GM13977 (cell line): ENCODE data around the gene RFX7.

ENCODE experiments used
- DNase-seq: peaks from one replicate; pipeline ENCODE4 v3.0.0; 2012; ENCODE audit warnings: low spot score
- in situ Hi-C: fragments of 300-500 bp; cut with MboI; formaldehyde crosslinking; loops from one replicate; pipeline ENCODE4 v1.12.0; 2022; ENCODE audit warnings: low sequenced_read_pairs, low pct_unique_long_range_greater_than_20kb, mixed read lengths, inconsistent platforms; ENCODE audit not compliant: unreplicated experiment
- TF ChIP-seq, protein P1 (sequence below): IDR thresholded peaks from 2 replicates; pipeline ENCODE4 v1.5.1; 2012; ENCODE audit warnings: mild to moderate bottlenecking, control low read depth; ENCODE audit not compliant: insufficient read depth; ENCODE audit errors: extremely low read depth, missing control alignments

Gene RFX7

DNA sequence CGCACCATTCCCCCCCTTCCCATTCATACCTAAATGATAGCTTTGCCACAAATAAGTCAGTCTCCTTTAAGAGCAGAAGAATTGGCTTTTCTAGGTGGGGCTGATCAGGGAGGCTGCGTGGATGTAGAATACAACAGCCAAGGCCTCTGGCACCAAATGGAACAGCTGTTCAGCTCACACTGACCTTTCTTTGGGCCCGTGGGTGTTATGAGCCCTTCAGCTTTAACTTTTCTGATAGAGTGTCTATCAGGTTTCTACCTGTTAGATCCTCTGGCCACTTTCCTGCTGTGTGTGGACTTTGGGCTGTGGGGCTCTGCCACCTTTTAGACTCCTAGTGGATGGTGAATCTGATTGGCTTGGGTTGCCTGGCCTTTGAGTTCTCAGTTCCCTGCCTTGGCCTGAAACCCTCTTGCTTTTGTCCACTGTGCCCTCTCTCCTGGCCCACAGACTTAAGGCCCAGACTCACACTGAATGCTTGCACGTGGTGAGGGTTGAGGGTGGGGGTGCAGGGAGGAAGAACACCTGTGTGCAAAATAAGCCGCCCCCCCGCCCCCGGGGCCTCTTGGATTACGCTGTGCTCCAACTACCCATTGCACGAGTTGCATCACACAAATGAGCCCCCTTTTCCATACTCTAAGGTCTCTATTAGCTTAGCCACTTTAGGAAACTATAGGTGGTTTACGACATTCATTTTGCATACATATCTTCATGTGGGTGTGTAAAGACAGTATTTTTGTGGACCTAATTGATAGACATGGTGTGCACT lies 1.3 kb upstream of the RFX7 start:
- TF ChIP-seq, protein P1, sequence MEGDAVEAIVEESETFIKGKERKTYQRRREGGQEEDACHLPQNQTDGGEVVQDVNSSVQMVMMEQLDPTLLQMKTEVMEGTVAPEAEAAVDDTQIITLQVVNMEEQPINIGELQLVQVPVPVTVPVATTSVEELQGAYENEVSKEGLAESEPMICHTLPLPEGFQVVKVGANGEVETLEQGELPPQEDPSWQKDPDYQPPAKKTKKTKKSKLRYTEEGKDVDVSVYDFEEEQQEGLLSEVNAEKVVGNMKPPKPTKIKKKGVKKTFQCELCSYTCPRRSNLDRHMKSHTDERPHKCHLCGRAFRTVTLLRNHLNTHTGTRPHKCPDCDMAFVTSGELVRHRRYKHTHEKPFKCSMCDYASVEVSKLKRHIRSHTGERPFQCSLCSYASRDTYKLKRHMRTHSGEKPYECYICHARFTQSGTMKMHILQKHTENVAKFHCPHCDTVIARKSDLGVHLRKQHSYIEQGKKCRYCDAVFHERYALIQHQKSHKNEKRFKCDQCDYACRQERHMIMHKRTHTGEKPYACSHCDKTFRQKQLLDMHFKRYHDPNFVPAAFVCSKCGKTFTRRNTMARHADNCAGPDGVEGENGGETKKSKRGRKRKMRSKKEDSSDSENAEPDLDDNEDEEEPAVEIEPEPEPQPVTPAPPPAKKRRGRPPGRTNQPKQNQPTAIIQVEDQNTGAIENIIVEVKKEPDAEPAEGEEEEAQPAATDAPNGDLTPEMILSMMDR: no peak
- DNase-seq: peak; percentile 45
- in situ Hi-C loops: no loop called here

DNA sequence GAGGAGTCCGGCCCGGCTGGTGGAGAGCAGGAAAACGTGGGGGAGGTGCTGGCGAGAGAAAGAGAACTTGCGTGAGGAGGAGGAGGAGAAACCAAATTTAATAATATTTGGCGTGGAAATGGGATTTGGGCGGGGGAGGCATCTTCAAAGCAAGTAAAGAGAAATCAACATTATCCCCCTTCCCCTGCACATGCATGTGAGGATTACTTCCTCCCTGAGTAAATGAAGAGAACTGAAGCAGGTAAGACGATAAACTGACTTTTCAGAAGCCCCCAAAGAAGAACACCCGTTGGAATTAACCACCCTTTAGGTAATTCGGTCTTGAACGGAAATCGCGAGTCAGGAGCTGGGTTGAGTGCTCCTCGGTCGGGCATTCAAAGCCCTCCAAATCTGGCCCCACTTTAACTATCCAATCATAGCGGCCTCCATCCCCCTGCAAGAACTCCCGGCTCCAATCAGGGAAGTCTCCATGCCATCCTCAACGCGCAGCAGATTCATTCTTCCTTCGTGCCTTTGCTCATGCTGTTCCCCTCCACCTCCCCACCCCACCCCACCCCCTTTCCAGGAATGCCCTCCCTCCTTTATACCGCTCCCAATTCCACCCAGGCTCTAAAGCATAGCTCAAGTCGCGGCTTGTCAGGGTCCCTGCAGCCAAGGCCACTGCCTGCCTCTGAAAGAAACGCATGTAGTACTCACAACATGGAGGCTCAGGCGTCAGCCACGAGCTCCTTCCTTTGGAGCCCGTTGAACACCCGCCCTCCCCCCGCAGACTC lies 545 bp upstream of the RFX7 start:
- TF ChIP-seq, protein P1: no peak
- in situ Hi-C loops: no loop called here
- DNase-seq: peak; percentile 55

DNA sequence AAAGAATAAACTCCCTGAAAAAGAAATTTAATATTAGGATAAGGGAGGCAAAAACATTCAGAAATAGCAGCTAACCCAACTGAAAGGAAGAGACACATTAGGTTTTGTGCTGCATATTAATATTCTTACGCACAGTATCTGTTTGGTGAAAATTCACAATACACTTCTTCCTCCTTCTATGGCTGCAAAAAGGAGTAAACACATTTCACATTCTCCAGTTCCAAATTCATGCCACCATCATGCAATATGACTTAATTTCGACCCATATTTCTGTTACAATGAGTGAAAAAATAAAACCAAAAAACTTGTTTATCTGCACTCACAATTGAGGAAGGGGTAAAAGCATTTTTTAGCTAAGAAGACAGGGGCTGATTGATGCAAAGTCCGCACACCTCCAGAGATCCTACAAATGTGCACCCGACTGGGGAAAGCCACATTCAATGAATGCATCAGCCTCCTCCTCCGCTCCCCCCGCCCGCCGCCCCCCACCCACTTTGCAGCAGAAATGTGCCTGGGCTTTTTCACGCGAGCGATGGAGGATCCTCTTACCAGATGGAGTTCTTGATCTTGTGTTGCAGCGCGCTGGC lies 1.0 kb downstream of the RFX7 start:
- TF ChIP-seq, protein P1: no peak
- no peak for DNase-seq
- in situ Hi-C loops: no loop called here

DNA sequence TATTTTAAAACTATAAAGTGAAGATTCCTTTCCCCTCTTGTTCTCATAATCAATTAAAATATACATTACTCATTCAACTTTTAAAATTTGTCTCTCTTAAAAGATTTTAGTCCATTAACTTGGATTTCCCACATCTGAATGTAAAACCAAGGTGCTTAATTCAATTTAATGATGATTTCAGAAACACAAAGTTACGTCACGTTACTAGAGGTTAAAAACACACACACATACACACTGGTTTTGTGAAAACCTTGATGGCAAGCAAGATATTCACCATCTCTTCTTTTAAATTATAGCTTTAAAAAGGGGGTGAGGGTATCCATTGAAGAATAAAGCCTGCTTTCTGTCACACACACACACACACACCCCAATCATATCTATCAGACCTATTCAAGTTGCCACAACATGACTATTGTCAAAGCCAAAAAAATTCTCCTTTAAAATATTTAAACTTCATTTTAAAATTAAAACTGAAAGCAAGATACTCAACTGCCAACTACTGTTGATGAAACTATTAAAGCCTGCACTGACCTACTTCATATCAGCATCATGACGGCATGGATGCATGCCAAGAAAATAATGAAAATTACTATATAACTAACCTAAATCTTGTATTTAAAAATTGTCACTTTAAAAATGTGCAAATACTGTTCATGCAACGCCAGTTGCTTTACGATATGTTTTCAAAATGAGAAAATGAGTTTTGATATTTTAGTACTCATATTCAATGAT lies 2.1 kb downstream of the RFX7 start:
- in situ Hi-C loops: no loop called here
- TF ChIP-seq, protein P1: no peak
- DNase-seq: no peak

DNA sequence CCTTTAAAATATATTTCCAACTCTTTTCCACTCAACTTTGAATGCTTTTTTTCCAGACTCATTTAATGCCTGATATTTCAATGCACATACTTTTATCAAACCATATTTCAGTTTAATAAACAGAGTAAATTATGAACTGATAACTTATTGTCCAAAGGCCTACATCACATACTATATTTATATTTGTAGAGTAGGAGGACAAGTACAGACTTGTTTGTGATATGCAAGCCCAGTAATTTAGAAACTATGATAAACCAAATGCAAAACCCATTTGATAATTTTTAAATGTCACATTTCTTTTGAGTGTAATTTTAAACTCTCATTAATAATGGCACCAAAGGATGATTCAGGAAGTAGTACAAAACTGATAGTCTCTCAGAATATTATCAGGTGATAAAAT lies 3.3 kb downstream of the RFX7 start:
- in situ Hi-C loops: no loop called here
- DNase-seq: no peak

More for the DNA sequence above, 3.3 kb downstream of the RFX7 start:
- TF ChIP-seq, protein P1: no peak
